Measurements from ENCODE around the gene SLC25A36. TPM values are rescaled to one million over a fixed set of nuclear protein-coding genes. Genes with fewer than 3 reads are reported as not detected.

Gene SLC25A36
- total RNA-seq, 2 donors from 2014 or later: 82.6 to 101 TPM

DNA sequence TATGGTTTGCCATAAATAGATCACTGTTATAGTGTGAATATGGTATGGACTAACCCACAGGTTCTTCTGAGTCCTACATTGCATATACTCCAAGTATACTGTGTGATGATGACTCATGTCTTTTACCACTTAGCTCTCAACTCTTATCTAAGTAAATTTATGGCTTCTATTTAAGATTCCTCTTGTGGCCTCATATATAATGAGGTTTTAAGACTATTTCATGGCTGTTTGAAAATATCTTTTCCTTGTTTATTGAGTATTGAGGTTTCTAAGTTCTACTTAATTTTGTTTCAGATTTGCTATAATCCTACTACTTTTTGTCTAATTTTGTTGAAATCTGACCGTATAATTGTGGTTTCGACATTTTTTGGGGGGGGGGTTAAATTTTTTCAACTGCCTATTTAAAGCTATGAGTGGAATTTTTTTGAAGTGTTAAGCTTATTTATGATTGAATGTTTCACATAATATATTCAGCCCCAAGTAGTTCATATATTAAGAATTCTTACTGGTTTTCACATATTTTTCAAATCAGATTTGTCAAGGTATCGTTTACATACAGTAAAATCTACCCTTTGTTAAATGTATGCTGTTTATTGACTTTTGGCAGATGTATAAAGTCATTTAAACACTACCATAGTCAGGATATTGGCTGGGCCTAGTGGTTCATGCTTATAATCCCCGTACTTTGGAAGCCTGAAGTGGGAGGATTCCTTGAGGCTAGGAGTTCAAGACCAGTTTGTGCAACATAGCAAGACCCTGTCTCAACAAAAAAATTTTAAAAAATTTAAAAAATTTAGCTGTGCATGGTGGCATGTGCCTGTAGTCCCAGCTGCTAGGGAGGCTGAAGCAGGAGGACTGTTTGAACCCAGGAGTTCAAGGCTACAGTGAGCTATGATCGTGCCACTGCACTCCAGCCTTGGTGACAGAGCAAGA is 11.7 kb downstream of the SLC25A36 start:
- Histone ChIP-seq H3K27ac (ENCODE audit: low read depth, low read length) (no peak overlapping the region), H3K36me3 (ENCODE audit: control insufficient read depth, insufficient read depth, low read length) (peaks cover 18% of the 10 kb centered on the region), H3K27me3 (ENCODE audit: control insufficient read depth, insufficient read depth, low read length, poor library complexity, severe bottlenecking) (no peaks in the 10 kb centered on the region), H3K4me1 (ENCODE audit: control insufficient read depth, insufficient read depth, low read length) (peaks cover 4% of the 10 kb centered on the region), H3K9ac (ENCODE audit: extremely low read depth, low read length, poor library complexity, severe bottlenecking) (no peak overlapping the region), H3K9me3 (ENCODE audit: control insufficient read depth, low read length) (no peaks in the 10 kb centered on the region), H3K4me3 (ENCODE audit: low read length) (no peak overlapping the region)
- Mint-ChIP-seq H3K4me3 (no peak overlapping the region), H3K27me3 (ENCODE audit: insufficient read depth) (no peaks in the 10 kb centered on the region), H3K9me3 (no peaks in the 10 kb centered on the region), H3K4me1 (peaks cover 52% of the 10 kb centered on the region), H3K36me3 (ENCODE audit: low read depth) (peaks cover 15% of the 10 kb centered on the region), H3K27ac (peak overlapping the region; percentile 36)
- TF ChIP-seq, protein P1, sequence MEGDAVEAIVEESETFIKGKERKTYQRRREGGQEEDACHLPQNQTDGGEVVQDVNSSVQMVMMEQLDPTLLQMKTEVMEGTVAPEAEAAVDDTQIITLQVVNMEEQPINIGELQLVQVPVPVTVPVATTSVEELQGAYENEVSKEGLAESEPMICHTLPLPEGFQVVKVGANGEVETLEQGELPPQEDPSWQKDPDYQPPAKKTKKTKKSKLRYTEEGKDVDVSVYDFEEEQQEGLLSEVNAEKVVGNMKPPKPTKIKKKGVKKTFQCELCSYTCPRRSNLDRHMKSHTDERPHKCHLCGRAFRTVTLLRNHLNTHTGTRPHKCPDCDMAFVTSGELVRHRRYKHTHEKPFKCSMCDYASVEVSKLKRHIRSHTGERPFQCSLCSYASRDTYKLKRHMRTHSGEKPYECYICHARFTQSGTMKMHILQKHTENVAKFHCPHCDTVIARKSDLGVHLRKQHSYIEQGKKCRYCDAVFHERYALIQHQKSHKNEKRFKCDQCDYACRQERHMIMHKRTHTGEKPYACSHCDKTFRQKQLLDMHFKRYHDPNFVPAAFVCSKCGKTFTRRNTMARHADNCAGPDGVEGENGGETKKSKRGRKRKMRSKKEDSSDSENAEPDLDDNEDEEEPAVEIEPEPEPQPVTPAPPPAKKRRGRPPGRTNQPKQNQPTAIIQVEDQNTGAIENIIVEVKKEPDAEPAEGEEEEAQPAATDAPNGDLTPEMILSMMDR (conservative IDR thresholded peaks at IDR 0.05): no peak
- no peak for DNase-seq
- 92 to 100% methylated on average over 1 to 5 of the region's 5 CpGs for WGBS, 2 experiments (ENCODE audit: insufficient coverage in 1 of 2, insufficient read length in 1 of 2)

DNA sequence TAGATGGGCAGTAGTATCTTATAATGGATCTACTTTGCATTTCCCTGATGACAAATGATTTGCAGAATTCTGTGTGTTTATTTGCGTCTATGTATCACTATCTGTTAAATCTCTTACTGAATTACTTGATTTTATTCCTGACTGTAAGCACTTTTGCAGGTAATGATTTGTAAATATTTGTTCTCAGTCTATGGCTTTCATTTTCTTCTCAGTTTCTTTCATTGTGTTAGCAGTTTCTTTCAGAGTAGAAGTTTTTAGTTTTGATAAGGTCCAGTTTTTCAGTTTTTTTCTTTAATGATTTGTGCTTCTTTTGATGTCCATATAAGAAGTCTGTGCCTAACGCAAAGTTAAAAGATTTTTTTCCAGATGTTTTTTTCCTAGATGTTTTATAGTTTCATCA is 12.9 kb downstream of the SLC25A36 start:
- peaks cover 29% of the 10 kb centered on the region for H3K36me3 ChIP-seq (ENCODE audit: control insufficient read depth, insufficient read depth, low read length)
- TF ChIP-seq, protein P1 (conservative IDR thresholded peaks at IDR 0.05): no peak
- H3K4me1 ChIP-seq (ENCODE audit: control insufficient read depth, insufficient read depth, low read length): peaks cover 4% of the 10 kb centered on the region
- H3K9me3 Mint-ChIP-seq: no peaks in the 10 kb centered on the region
- no peaks in the 10 kb centered on the region for H3K27me3 ChIP-seq (ENCODE audit: control insufficient read depth, insufficient read depth, low read length, poor library complexity, severe bottlenecking)
- DNase-seq: no peak
- 68 to 95% methylated on average over 2 of the region's 2 CpGs for WGBS, 2 experiments (ENCODE audit: insufficient coverage in 1 of 2, insufficient read length in 1 of 2)
- H3K36me3 Mint-ChIP-seq (ENCODE audit: low read depth): peaks cover 19% of the 10 kb centered on the region
- H3K27ac Mint-ChIP-seq: peak overlapping the region; percentile 60
- no peak overlapping the region for H3K27ac ChIP-seq (ENCODE audit: low read depth, low read length)
- H3K4me3 ChIP-seq (ENCODE audit: low read length): peak overlapping the region; percentile 61
- no peak overlapping the region for H3K9ac ChIP-seq (ENCODE audit: extremely low read depth, low read length, poor library complexity, severe bottlenecking)
- no peaks in the 10 kb centered on the region for H3K27me3 Mint-ChIP-seq (ENCODE audit: insufficient read depth)
- H3K4me3 Mint-ChIP-seq: no peak overlapping the region
- no peaks in the 10 kb centered on the region for H3K9me3 ChIP-seq (ENCODE audit: control insufficient read depth, low read length)
- H3K4me1 Mint-ChIP-seq: peaks cover 46% of the 10 kb centered on the region

DNA sequence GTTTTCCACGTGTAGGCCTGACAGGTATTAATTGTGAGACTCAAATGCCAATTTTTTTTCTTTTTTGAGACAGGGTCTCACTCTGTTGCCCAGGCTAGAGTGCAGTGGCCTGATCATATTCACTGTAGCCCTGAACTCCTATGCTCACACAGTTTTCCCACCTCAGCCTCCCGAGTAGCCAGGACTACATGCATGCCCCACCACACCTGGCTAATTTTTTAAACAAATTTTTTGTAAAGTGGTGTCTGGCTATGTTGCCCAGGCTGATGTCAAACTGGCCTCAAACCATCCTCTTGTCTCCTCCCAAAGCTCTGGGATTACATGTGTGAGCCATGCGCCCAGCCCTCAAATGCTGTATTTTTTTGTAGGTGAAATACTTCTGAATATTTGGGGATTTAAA is 14.0 kb downstream of the SLC25A36 start:
- Histone ChIP-seq H3K27me3 (ENCODE audit: control insufficient read depth, insufficient read depth, low read length, poor library complexity, severe bottlenecking) (no peaks in the 10 kb centered on the region), H3K36me3 (ENCODE audit: control insufficient read depth, insufficient read depth, low read length) (peaks cover 36% of the 10 kb centered on the region), H3K4me3 (ENCODE audit: low read length) (no peak overlapping the region), H3K9ac (ENCODE audit: extremely low read depth, low read length, poor library complexity, severe bottlenecking) (no peak overlapping the region), H3K27ac (ENCODE audit: low read depth, low read length) (no peak overlapping the region), H3K4me1 (ENCODE audit: control insufficient read depth, insufficient read depth, low read length) (peaks cover 4% of the 10 kb centered on the region), H3K9me3 (ENCODE audit: control insufficient read depth, low read length) (no peaks in the 10 kb centered on the region)
- TF ChIP-seq, protein P1 (conservative IDR thresholded peaks at IDR 0.05): no peak
- peaks cover 43% of the 10 kb centered on the region for H3K4me1 Mint-ChIP-seq
- no peaks in the 10 kb centered on the region for H3K27me3 Mint-ChIP-seq (ENCODE audit: insufficient read depth)
- no peak for DNase-seq
- H3K27ac Mint-ChIP-seq: no peak overlapping the region
- peaks cover 22% of the 10 kb centered on the region for H3K36me3 Mint-ChIP-seq (ENCODE audit: low read depth)
- 88 to 92% methylated on average over 2 to 3 of the region's 3 CpGs for WGBS, 2 experiments (ENCODE audit: insufficient coverage in 1 of 2, insufficient read length in 1 of 2)
- no peak overlapping the region for H3K4me3 Mint-ChIP-seq
- H3K9me3 Mint-ChIP-seq: no peaks in the 10 kb centered on the region
